Sciatic nerve (tissue), 2 donors: ENCODE data around the gene ARID4A. TPM values are rescaled to one million over a fixed set of nuclear protein-coding genes. Genes with fewer than 3 reads are reported as not detected.
"Not testable (repeated sequence)": the region's sequence is repeated elsewhere in the genome, so short reads cannot be mapped to it uniquely, and the experiment has no call there.

Experiments
- ATAC-seq: fragments of 200-7000 bp; cut with Tn5 transposase; one replicate; pipeline ENCODE4 v1.9.1; 2020; ENCODE audit warnings: mild to moderate bottlenecking, moderate library complexity
- DNase-seq: peaks from one replicate; pipeline ENCODE4 v3.0.0-alpha.2; 2020; ENCODE audit warnings: low spot score
- intact Hi-C: fragments of 100-400 bp; cut with DNase I; formaldehyde crosslinking; loops from one replicate; pipeline ENCODE4 v1.14.2; 2022
- total RNA-seq: library from RNA; stranded (reverse); fragmentation: NEBNext Ultra II Directional; extraction: Animal tissue kit (Norgen Biotek cat#: 25700); gene quantifications from one replicate; pipeline ENCODE4 v1.2.1, GENCODE V29; 2021
- donor health status: DM: no; HTN: no; CAD: no.
- donor health status: DM: no; HTN: no; CAD: no.

Gene ARID4A
- total RNA-seq, 1 donor from 2014 or later, result 38.4 TPM

DNA sequence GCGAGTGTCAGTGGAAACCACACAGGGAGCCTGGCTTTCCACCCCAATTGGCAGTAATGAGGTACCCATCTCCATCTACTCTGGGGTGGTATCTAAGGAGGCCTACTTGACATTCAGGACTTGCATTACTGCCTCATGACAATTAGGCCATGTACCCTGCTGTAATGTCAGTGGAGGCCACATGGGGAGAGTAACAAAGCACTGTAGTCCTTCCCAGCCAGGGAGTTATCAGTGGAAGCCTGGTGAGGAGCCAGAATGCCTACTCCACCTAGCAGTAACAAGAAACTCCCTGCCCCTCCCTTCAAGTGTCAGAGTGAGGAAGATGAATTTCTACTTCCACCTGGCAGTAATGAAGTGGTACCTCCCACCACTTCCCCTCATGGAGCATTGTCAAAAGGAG is 116.5 kb downstream of the ARID4A start:
- no peak for DNase-seq
- intact Hi-C loops, result no loop called here
- no peak for ATAC-seq

DNA sequence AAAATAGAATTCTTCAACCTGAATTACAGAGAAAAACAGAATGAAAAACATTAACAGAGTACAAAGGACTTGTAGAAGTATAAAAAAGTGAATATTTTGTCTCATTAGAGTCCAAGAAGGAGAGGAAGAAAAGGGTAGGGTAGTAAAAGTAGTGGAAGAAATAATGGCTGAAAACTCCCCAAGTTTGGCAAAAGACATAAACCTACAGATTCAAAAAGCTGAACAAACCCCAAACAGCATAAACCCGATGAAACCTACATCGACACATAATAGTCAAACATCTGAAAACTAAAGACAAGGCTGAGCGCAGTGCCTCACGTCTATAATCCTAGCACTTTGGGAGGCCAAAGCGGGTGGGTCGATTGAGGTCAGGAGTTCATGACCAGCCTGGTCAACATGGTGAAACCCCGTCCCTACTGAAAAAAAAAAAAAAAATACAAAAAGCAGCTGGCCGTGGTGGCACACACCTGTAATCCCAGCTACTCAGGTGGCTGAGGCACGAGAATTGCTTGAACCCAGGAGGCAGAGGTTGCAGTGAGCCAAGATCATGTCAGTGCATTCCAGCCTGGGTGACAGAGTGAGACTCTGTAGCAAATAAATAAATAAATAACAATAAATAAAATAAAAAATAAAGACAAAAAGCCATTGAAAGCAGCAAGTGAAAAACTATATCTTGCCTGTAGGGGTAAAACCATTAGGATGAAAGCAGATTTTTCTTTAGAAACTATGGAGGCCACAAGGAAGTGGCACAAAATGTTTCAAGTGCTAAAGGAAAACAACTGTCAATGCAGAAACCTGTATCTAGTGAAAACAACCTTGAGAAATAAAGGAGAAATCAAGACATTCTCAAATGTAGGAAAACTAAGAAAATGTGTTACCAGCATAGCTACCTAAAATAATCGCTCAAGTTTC is 117.5 kb downstream of the ARID4A start:
- DNase-seq, result no peak
- no peak for ATAC-seq
- intact Hi-C loops, result no loop called here

DNA sequence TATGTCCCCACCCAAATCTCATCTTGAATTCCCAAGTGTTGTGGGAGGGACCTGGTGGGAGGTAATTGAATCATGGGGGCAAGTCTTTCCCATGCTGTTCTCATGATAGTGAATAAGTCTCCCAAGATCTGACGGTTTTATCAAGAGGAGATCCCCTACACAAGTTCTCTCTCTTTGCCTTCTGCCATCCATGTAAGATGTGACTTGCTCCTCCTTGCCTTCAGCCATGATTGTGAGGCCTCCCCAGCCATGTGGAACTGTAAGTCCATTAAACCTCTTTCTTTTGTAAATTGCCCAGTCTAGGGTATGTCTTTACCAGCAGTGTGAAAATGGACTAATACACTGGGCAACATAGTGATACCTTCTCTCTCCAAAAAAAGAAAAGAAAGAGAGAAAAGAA is 118.6 kb downstream of the ARID4A start:
- intact Hi-C loops, ATAC-seq, DNase-seq: not testable (repeated sequence)

Other genes starting within 250 kb of the ARID4A start
- gene ARMH4, start 146.3 kb upstream of the ARID4A start, total RNA-seq, result 11.5 TPM
- 65.2 TPM for gene ACTR10, start 98.4 kb upstream of the ARID4A start, total RNA-seq
- gene PSMA3, start 53.7 kb upstream of the ARID4A start, total RNA-seq, result 127 TPM
- not detected for gene TOMM20L, start 97.4 kb downstream of the ARID4A start, total RNA-seq
- gene TIMM9, start 129.0 kb downstream of the ARID4A start, total RNA-seq, result 26.7 TPM
- gene KIAA0586, start 129.2 kb downstream of the ARID4A start, total RNA-seq, result 19.3 TPM